HepG2 (cell line): ENCODE measurements around the gene TNKS1BP1. TPM values are rescaled to one million over a fixed set of nuclear protein-coding genes. Genes with fewer than 3 reads are reported as not detected.

Experiments used
- ATAC-seq: fragments of 200-7000 bp; cut with Tn5 transposase; 3 replicates; pipeline ENCODE4 v1.9.1; 2020; ENCODE audit warnings: mild to moderate bottlenecking, moderate library complexity
- BruUV-seq: library from RNA; stranded (reverse); fragments of 400-500 nt; replicated peaks from 2 replicates; lab custom pipeline; 2021; lab: Mats Ljungman, UMichigan
- CTCF ChIA-PET: fragments of 300-600 bp; formaldehyde crosslinking; extraction: SDS; loops from one replicate; lab custom pipeline; 2021; ENCODE audit warnings: low total read pairs, inconsistent platforms, low intra/inter-chr PET ratio; lab: Yijun Ruan, JAX
- POLR2A ChIA-PET: fragments of 350-600 bp; sonication (Branson Sonifier 250); formaldehyde crosslinking; loops from one replicate; lab custom pipeline; 2020; ENCODE audit warnings: antibody characterized with exemption, inconsistent platforms; lab: Yijun Ruan, JAX
- DNase-seq: peaks from one replicate; pipeline ENCODE4 v3.0.0-alpha.2; 2015; ENCODE audit warnings: low spot score
- FAIRE-seq: peaks from 3 replicates; lab custom pipeline; 2011; peaks lifted over from hg19 to GRCh38; lab: Jason Lieb, UNC
- H2AFZ ChIP-seq: one replicate; pipeline ENCODE4 v1.6.1; 2011; ENCODE audit warnings: low read length, inconsistent platforms
- H3K27ac ChIP-seq: fragments of 300-600 bp; 3 replicates; pipeline ENCODE4 v1.8.0; 2011; ENCODE audit warnings: mixed run types, mild to moderate bottlenecking, mixed read lengths, low read length, inconsistent platforms; ENCODE audit not compliant: insufficient read depth; ENCODE audit errors: extremely low read length
- H3K27me3 ChIP-seq, 2 experiments: fragments of 200-600 bp in 1 of 2; 2 replicates in 1 of 2; 3 replicates in 1 of 2; pipeline versions ENCODE4 v1.6.0 to v1.8.0; 2011; ENCODE audit warnings: low read length in 2 of 2, mild to moderate bottlenecking in 2 of 2, moderate library complexity in 2 of 2, inconsistent platforms in 1 of 2; ENCODE audit not compliant: insufficient read depth in 2 of 2, control insufficient read depth in 1 of 2
- H3K36me3 ChIP-seq, 2 experiments: fragments of 200-600 bp in 1 of 2; replicated peaks in 1 of 2; 2 replicates in 1 of 2; 3 replicates in 1 of 2; pipeline versions ENCODE4 v1.5.1 to v1.8.0; 2011; ENCODE audit warnings: low read length in 2 of 2, inconsistent platforms in 1 of 2; ENCODE audit not compliant: insufficient read depth in 2 of 2, control insufficient read depth in 1 of 2
- H3K4me1 ChIP-seq: 2 replicates; pipeline ENCODE4 v1.5.1; 2012; ENCODE audit warnings: low read length, inconsistent platforms; ENCODE audit not compliant: insufficient read depth
- H3K4me2 ChIP-seq: 2 replicates; pipeline ENCODE4 v1.6.0; 2011; ENCODE audit warnings: low read depth, low read length, inconsistent platforms
- H3K4me3 ChIP-seq, 3 experiments: fragments of 200-600 bp in 1 of 3; sonication (generic), shearing (Covaris generic) in 1 of 3; replicated peaks in 1 of 3; 2 replicates each; pipeline ENCODE4 v1.5.1; 2011 to 2016; ENCODE audit warnings: low read length in 3 of 3, inconsistent platforms in 2 of 3, low read depth in 2 of 3, mild to moderate bottlenecking in 2 of 3, control low read depth in 1 of 3, mixed read lengths in 1 of 3; ENCODE audit not compliant: insufficient read depth in 1 of 3
- H3K79me2 ChIP-seq: one replicate; pipeline ENCODE4 v1.6.1; 2011; ENCODE audit warnings: low read length, inconsistent platforms; ENCODE audit not compliant: insufficient read depth
- H3K9ac ChIP-seq: 2 replicates; pipeline ENCODE4 v1.6.0; 2011; ENCODE audit warnings: mild to moderate bottlenecking, low read depth, low read length, inconsistent platforms; ENCODE audit not compliant: insufficient read depth
- H3K9me3 ChIP-seq: 2 replicates; pipeline ENCODE4 v1.5.1; 2012; ENCODE audit warnings: mild to moderate bottlenecking, low read length
- H4K20me1 ChIP-seq: 2 replicates; pipeline ENCODE4 v1.6.0; 2011; ENCODE audit warnings: inconsistent platforms, mild to moderate bottlenecking, low read length, moderate library complexity; ENCODE audit not compliant: insufficient read depth
- BCL6 ChIP-seq: IDR thresholded peaks from 2 replicates; pipeline ENCODE4 v1.6.1; 2016; ENCODE audit warnings: missing genetic modification reagents, missing compliant biosample characterization
- CHCHD3 ChIP-seq: sonication (generic); formaldehyde crosslinking; IDR thresholded peaks from 2 replicates; pipeline ENCODE4 v1.8.0; 2022; ENCODE audit warnings: mild to moderate bottlenecking, missing genetic modification reagents, moderate library complexity
- IRF1 ChIP-seq: sonication (generic); formaldehyde crosslinking; IDR thresholded peaks from 2 replicates; pipeline ENCODE4 v1.4.0; 2020; ENCODE audit warnings: low read depth, mild to moderate bottlenecking, missing genetic modification reagents
- NR1H2 ChIP-seq: sonication (generic); formaldehyde crosslinking; IDR thresholded peaks from 2 replicates; pipeline ENCODE4 v1.8.1; 2022; ENCODE audit warnings: low read depth, missing genetic modification reagents, borderline replicate concordance
- SIN3A ChIP-seq: IDR thresholded peaks from 2 replicates; pipeline ENCODE4 v1.6.1; 2011; ENCODE audit warnings: low read depth, mild to moderate bottlenecking, control low read depth, low read length, borderline replicate concordance
- SMAD1 ChIP-seq: sonication (generic); formaldehyde crosslinking; IDR thresholded peaks from 2 replicates; pipeline ENCODE4 v1.4.0; 2020; ENCODE audit warnings: missing genetic modification reagents, low read depth, mild to moderate bottlenecking, borderline replicate concordance
- SMYD3 ChIP-seq: sonication (generic); formaldehyde crosslinking; IDR thresholded peaks from 2 replicates; pipeline ENCODE4 v1.8.1; 2023; ENCODE audit warnings: mild to moderate bottlenecking, missing genetic modification reagents
- STAT6 ChIP-seq: sonication (generic); formaldehyde crosslinking; IDR thresholded peaks from 2 replicates; pipeline ENCODE4 v1.4.0; 2020; ENCODE audit warnings: missing genetic modification reagents, mild to moderate bottlenecking, borderline replicate concordance
- TBX2 ChIP-seq: sonication (generic); formaldehyde crosslinking; IDR thresholded peaks from 2 replicates; pipeline ENCODE4 v1.5.0; 2020; ENCODE audit warnings: missing genetic modification reagents, mild to moderate bottlenecking, borderline replicate concordance
- ZMYM3 ChIP-seq: sonication (generic); formaldehyde crosslinking; IDR thresholded peaks from 2 replicates; pipeline ENCODE4 v1.5.1; 2020; ENCODE audit warnings: mild to moderate bottlenecking, missing genetic modification reagents
- ZNF441 ChIP-seq: sonication (generic); formaldehyde crosslinking; IDR thresholded peaks from 2 replicates; pipeline ENCODE4 v1.7.0; 2021; ENCODE audit warnings: missing genetic modification reagents, borderline replicate concordance
- ZNF841 ChIP-seq: sonication (generic); formaldehyde crosslinking; IDR thresholded peaks from 2 replicates; pipeline ENCODE4 v1.8.1; 2023; ENCODE audit warnings: missing genetic modification reagents, borderline replicate concordance
- ZSCAN30 ChIP-seq: sonication (generic); formaldehyde crosslinking; IDR thresholded peaks from 2 replicates; pipeline ENCODE4 v1.5.0; 2020; ENCODE audit warnings: mild to moderate bottlenecking, missing genetic modification reagents
- WGBS: methylation state at CpG from one replicate; pipeline ENCODE4 v1.1.6; 2017; ENCODE audit warnings: low lambda C conversion rate; 5-methylcytosine and 5-hydroxymethylcytosine counted together
- in situ Hi-C: cut with HindIII; loops from 2 replicates; pipeline ENCODE4 v1.10.0; 2017; ENCODE audit warnings: low pct_unique_long_range_greater_than_20kb; ENCODE audit not compliant: extremely low pct_ligation_motif_present
- intact Hi-C: fragments of 100-400 bp; cut with micrococcal nuclease; formaldehyde crosslinking; loops from one replicate; pipeline ENCODE4 v1.10.0; 2022; ENCODE audit not compliant: unreplicated experiment
- polyA plus RNA-seq, 8 experiments: library from polyadenylated mRNA; depleted of rRNA in 3 of 8; stranded (reverse) in 7 of 8; unstranded in 1 of 8; fragments of >200 nt; fragmentation: Illumina TruSeq in 4 of 8; extraction: Trizol in 4 of 8; gene quantifications; 2 replicates each; pipeline versions ENCODE4 v1.2.1 to v1.2.3, GENCODE V29; 2011 to 2016; ENCODE audit warnings: low read depth in 4 of 8, missing spikeins in 1 of 8, mixed read lengths in 1 of 8; ENCODE audit not compliant: insufficient read depth in 1 of 8
- total RNA-seq, 5 experiments: library from RNA; depleted of rRNA; stranded (reverse); fragments of >200 nt; fragmentation: Illumina TruSeq; extraction: Trizol; gene quantifications; 2 replicates each; pipeline ENCODE4 v1.2.3, GENCODE V29; 2016; ENCODE audit warnings: low read depth in 1 of 5

TNKS1BP1 gene
- total and polyA plus RNA-seq, 2 of the 13 experiments (the other 11 are each of a cell fraction or from before 2014, with no cell fraction given) = 13.7 to 15.0 TPM

GRCh38 chr11:57314221-57314973 is 10.4 kb downstream of the TNKS1BP1 start:
- Histone ChIP-seq H3K9ac (no peak overlapping the region), H3K27me3 (no peaks in the 10 kb centered on the region), H3K27ac (no peak overlapping the region), H3K4me3 (no peak overlapping the region), H3K79me2 (no peaks in the 10 kb centered on the region), H4K20me1 (no peaks in the 10 kb centered on the region), H3K4me1 (peaks cover 41% of the 10 kb centered on the region), H3K9me3 (no peaks in the 10 kb centered on the region), H2AFZ (no peak overlapping the region), H3K4me2 (no peak overlapping the region), H3K36me3 (peaks cover 25 to 45% of the 10 kb centered on the region in 2 experiments; a peak in 4 of 5 replicates)
- DNase-seq (no peak), FAIRE-seq (no peak), ATAC-seq (no peak)
- no TSS peak for BruUV-seq
- POLR2A ChIA-PET = interaction anchor here (1.6 to 2.1 kb wide), 2 partner anchors 8 to 11 kb away, joined by 4 to 7 read pairs; partner anchors contain the start of gene TNKS1BP1
- TF ChIP-seq ZMYM3 (CRISPR knock-in tag) (no peak), SMYD3 (CRISPR knock-in tag) (no peak)
- WGBS = 95% methylated on average over 15 of the region's 15 CpGs
- intact Hi-C loops = no loop called here
- CTCF ChIA-PET = no interaction called here
- in situ Hi-C loops = no loop called here

- WGBS = 94% methylated on average over 3 of the region's 8 CpGs
- TF ChIP-seq ZNF441 (CRISPR knock-in tag) = no peak
- TF ChIP-seq SMAD1 (CRISPR knock-in tag) = no peak
- TF ChIP-seq TBX2 (CRISPR knock-in tag) = no peak
- TF ChIP-seq NR1H2 (CRISPR knock-in tag) = no peak
- TF ChIP-seq ZNF841 (CRISPR knock-in tag) = no peak
- no peak for TF ChIP-seq CHCHD3 (CRISPR knock-in tag)
- no peak for TF ChIP-seq STAT6 (CRISPR knock-in tag)
- TF ChIP-seq ZSCAN30 (CRISPR knock-in tag) = no peak
- no peak for TF ChIP-seq BCL6 (CRISPR knock-in tag)
- no peak for TF ChIP-seq SIN3A
- TF ChIP-seq IRF1 (CRISPR knock-in tag) = no peak
Observed at GRCh38 chr11:57313788-57314135, 11.0 kb downstream of the TNKS1BP1 start.

More at GRCh38 chr11:57313788-57314135, 11.0 kb downstream of the TNKS1BP1 start:
- Histone ChIP-seq H3K79me2 (no peaks in the 10 kb centered on the region), H3K27me3 (no peaks in the 10 kb centered on the region), H3K9ac (no peak overlapping the region), H3K9me3 (no peaks in the 10 kb centered on the region), H3K27ac (no peak overlapping the region), H3K4me3 (no peak overlapping the region), H4K20me1 (no peaks in the 10 kb centered on the region), H3K4me1 (peaks cover 46% of the 10 kb centered on the region), H3K4me2 (no peak overlapping the region), H2AFZ (no peak overlapping the region), H3K36me3 (peaks cover 24 to 45% of the 10 kb centered on the region in 2 experiments; a peak in 4 of 5 replicates)
- DNase-seq = no peak
- no peak for ATAC-seq
- ChIA-PET POLR2A (interaction anchor here (1.6 kb wide), 1 partner anchor 8 kb away, joined by 4 read pairs; no protein-coding TSS in a partner anchor), CTCF (no interaction called here)
- intact Hi-C loops = no loop called here
- no TSS peak for BruUV-seq
- FAIRE-seq = no peak
- in situ Hi-C loops = no loop called here
